ENCODE data around the gene ST3GAL2.
"Not testable (repeated sequence)": the region's sequence is repeated elsewhere in the genome, so short reads cannot be mapped to it uniquely, and the experiment has no call there.

Gene ST3GAL2

GRCh38 chr16:70412385-70412784 is 26.5 kb downstream of the ST3GAL2 start:
- no peak overlapping the region for H2AFZ ChIP-seq (ENCODE audit: low read depth, low read length)
- H3K79me2 ChIP-seq (ENCODE audit: insufficient read depth, low read length) = peaks cover 38% of the 10 kb centered on the region
- H3K27me3 ChIP-seq (ENCODE audit: insufficient read depth, low read length, poor library complexity) = no peaks in the 10 kb centered on the region
- no peak overlapping the region for H3K4me2 ChIP-seq (ENCODE audit: insufficient read depth, low read length)
- DNase-seq (no peak), ATAC-seq (ENCODE audit: insufficient read depth, low read depth) (no peak)
- H3K4me1 ChIP-seq (ENCODE audit: insufficient read depth, low read length) = no peaks in the 10 kb centered on the region
- peaks cover 10% of the 10 kb centered on the region for H4K20me1 ChIP-seq (ENCODE audit: insufficient read depth, low read length)
- H3K9ac ChIP-seq (ENCODE audit: low read depth, low read length) = no peak overlapping the region
- no peak overlapping the region for H3K4me3 ChIP-seq (ENCODE audit: low read depth in 1 of 2, low read length in 2 of 2)
- H3K36me3 ChIP-seq (ENCODE audit: insufficient read depth, low read length) = 0 out of 2 replicates have a peak, but pooled peaks cover 3% of the 10 kb centered on the region
- H3K9me3 ChIP-seq (ENCODE audit: insufficient read depth, low read length, severe bottlenecking) = no peaks in the 10 kb centered on the region
- TF ChIP-seq EZH2 (IDR thresholded peaks at IDR 0.05; ENCODE audit: borderline replicate concordance, low read depth, low read length, severe bottlenecking) = no peak
- TF ChIP-seq CTCF (IDR thresholded peaks at IDR 0.05; ENCODE audit: borderline replicate concordance, extremely low read depth, low read length, poor library complexity, severe bottlenecking) = no peak
- H3K27ac ChIP-seq (ENCODE audit: low read length) = no peak overlapping the region

- Histone ChIP-seq H3K27ac (ENCODE audit: low read length) (no peak overlapping the region), H3K9ac (ENCODE audit: low read depth, low read length) (no peak overlapping the region), H3K4me3 (ENCODE audit: low read depth in 1 of 2, low read length in 2 of 2) (no peak overlapping the region), H3K27me3 (ENCODE audit: insufficient read depth, low read length, poor library complexity) (no peaks in the 10 kb centered on the region), H2AFZ (ENCODE audit: low read depth, low read length) (no peak overlapping the region), H3K4me1 (ENCODE audit: insufficient read depth, low read length) (peaks cover 9% of the 10 kb centered on the region), H3K79me2 (ENCODE audit: insufficient read depth, low read length) (peaks cover 30% of the 10 kb centered on the region), H4K20me1 (ENCODE audit: insufficient read depth, low read length) (peaks cover 4% of the 10 kb centered on the region), H3K4me2 (ENCODE audit: insufficient read depth, low read length) (no peak overlapping the region), H3K9me3 (ENCODE audit: insufficient read depth, low read length, severe bottlenecking) (no peaks in the 10 kb centered on the region), H3K36me3 (ENCODE audit: insufficient read depth, low read length) (no peaks in the 10 kb centered on the region)
- no peak for ATAC-seq (ENCODE audit: insufficient read depth, low read depth)
- DNase-seq = no peak
- TF ChIP-seq EZH2 (IDR thresholded peaks at IDR 0.05; ENCODE audit: borderline replicate concordance, low read depth, low read length, severe bottlenecking) (no peak), CTCF (IDR thresholded peaks at IDR 0.05; ENCODE audit: borderline replicate concordance, extremely low read depth, low read length, poor library complexity, severe bottlenecking) (no peak)
Measured at GRCh38 chr16:70410734-70411133, 28.2 kb downstream of the ST3GAL2 start.

GRCh38 chr16:70407811-70408274 is 31.1 kb downstream of the ST3GAL2 start:
- Histone ChIP-seq H3K27ac (ENCODE audit: low read length) (no peak overlapping the region), H3K4me1 (ENCODE audit: insufficient read depth, low read length) (peaks cover 38% of the 10 kb centered on the region), H3K27me3 (ENCODE audit: insufficient read depth, low read length, poor library complexity) (no peaks in the 10 kb centered on the region), H3K36me3 (ENCODE audit: insufficient read depth, low read length) (no peaks in the 10 kb centered on the region), H3K79me2 (ENCODE audit: insufficient read depth, low read length) (peaks cover 25% of the 10 kb centered on the region), H3K9ac (ENCODE audit: low read depth, low read length) (no peak overlapping the region), H3K4me3 (ENCODE audit: low read depth in 1 of 2, low read length in 2 of 2) (no peak overlapping the region), H3K9me3 (ENCODE audit: insufficient read depth, low read length, severe bottlenecking) (no peaks in the 10 kb centered on the region), H3K4me2 (ENCODE audit: insufficient read depth, low read length) (no peak overlapping the region), H4K20me1 (ENCODE audit: insufficient read depth, low read length) (peaks cover 11% of the 10 kb centered on the region), H2AFZ (ENCODE audit: low read depth, low read length) (no peak overlapping the region)
- no peak for DNase-seq
- ATAC-seq (ENCODE audit: insufficient read depth, low read depth) = no peak
- TF ChIP-seq EZH2 (IDR thresholded peaks at IDR 0.05; ENCODE audit: borderline replicate concordance, low read depth, low read length, severe bottlenecking) (no peak), CTCF (IDR thresholded peaks at IDR 0.05; ENCODE audit: borderline replicate concordance, extremely low read depth, low read length, poor library complexity, severe bottlenecking) (no peak)

GRCh38 chr16:70406104-70406503 is 32.8 kb downstream of the ST3GAL2 start:
- not testable (repeated sequence) for H2AFZ ChIP-seq (ENCODE audit: low read depth, low read length); H3K4me3 ChIP-seq (ENCODE audit: low read depth in 1 of 2, low read length in 2 of 2); H3K27ac ChIP-seq (ENCODE audit: low read length); H3K9me3 ChIP-seq (ENCODE audit: insufficient read depth, low read length, severe bottlenecking); DNase-seq; H3K27me3 ChIP-seq (ENCODE audit: insufficient read depth, low read length, poor library complexity); H3K4me2 ChIP-seq (ENCODE audit: insufficient read depth, low read length); H3K9ac ChIP-seq (ENCODE audit: low read depth, low read length); H3K36me3 ChIP-seq (ENCODE audit: insufficient read depth, low read length); ATAC-seq (ENCODE audit: insufficient read depth, low read depth)
- Histone ChIP-seq H4K20me1 (ENCODE audit: insufficient read depth, low read length) (peaks cover 14% of the 10 kb centered on the region), H3K4me1 (ENCODE audit: insufficient read depth, low read length) (peaks cover 39% of the 10 kb centered on the region), H3K79me2 (ENCODE audit: insufficient read depth, low read length) (peaks cover 28% of the 10 kb centered on the region)

Measured in DND-41 (cell line).